IMR-90 (cell line): ENCODE results near the gene ETV7.

ENCODE experiments used
- BHLHE40 ChIP-seq: fragments of 150-350 bp; IDR thresholded peaks from 2 replicates; pipeline ENCODE4 v1.6.1; 2016; ENCODE audit warnings: mild to moderate bottlenecking, low read depth, low read length
- CTCF ChIP-seq: conservative IDR thresholded peaks from 2 replicates; pipeline ENCODE4 v1.5.1; 2012; ENCODE audit warnings: mild to moderate bottlenecking, low read depth, low read length, improper control_type of control experiment
- ELK1 ChIP-seq: fragments of 150-350 bp; IDR thresholded peaks from 2 replicates; pipeline ENCODE4 v1.6.1; 2016; ENCODE audit warnings: low read depth, mild to moderate bottlenecking, low read length, moderate library complexity, borderline replicate concordance
- FOS ChIP-seq: fragments of 150-350 bp; IDR thresholded peaks from 2 replicates; pipeline ENCODE4 v1.6.1; 2016; ENCODE audit warnings: low read depth, low read length
- MAFK ChIP-seq: IDR thresholded peaks from 2 replicates; pipeline ENCODE4 v1.6.1; 2012; ENCODE audit warnings: low read depth, low read length, improper control_type of control experiment
- MXI1 ChIP-seq: IDR thresholded peaks from 2 replicates; pipeline ENCODE4 v1.6.1; 2012; ENCODE audit warnings: low read depth, mild to moderate bottlenecking, low read length, moderate library complexity, borderline replicate concordance
- POLR2A ChIP-seq: IDR thresholded peaks from 2 replicates; pipeline ENCODE4 v1.6.1; 2012; ENCODE audit warnings: mild to moderate bottlenecking, low read depth, low read length
- RAD21 ChIP-seq: IDR thresholded peaks from 2 replicates; pipeline ENCODE4 v1.6.1; 2012; ENCODE audit warnings: low read length, improper control_type of control experiment
- RCOR1 ChIP-seq: IDR thresholded peaks from 2 replicates; pipeline ENCODE4 v1.6.1; 2012; ENCODE audit warnings: mild to moderate bottlenecking, low read length, improper control_type of control experiment; ENCODE audit not compliant: insufficient replicate concordance
- RFX5 ChIP-seq: IDR thresholded peaks from 2 replicates; pipeline ENCODE4 v1.8.0; 2012; ENCODE audit warnings: low read depth, mild to moderate bottlenecking, low read length, moderate library complexity
- SMC3 ChIP-seq: fragments of 150-350 bp; IDR thresholded peaks from 2 replicates; pipeline ENCODE4 v1.6.1; 2016; ENCODE audit warnings: low read depth, mild to moderate bottlenecking, antibody characterized with exemption, low read length, moderate library complexity
- USF2 ChIP-seq: fragments of 150-350 bp; IDR thresholded peaks from 2 replicates; pipeline ENCODE4 v1.6.1; 2017; ENCODE audit warnings: mild to moderate bottlenecking, antibody characterized with exemption, low read length, low read depth

- no peak for TF ChIP-seq CTCF
- no peak for TF ChIP-seq SMC3
- no peak for TF ChIP-seq POLR2A
- no peak for TF ChIP-seq FOS
- TF ChIP-seq RCOR1, result no peak
- TF ChIP-seq USF2, result peak; percentile 41; the same call in 1 of the 2 replicates
- no peak for TF ChIP-seq RAD21
- no peak for TF ChIP-seq MXI1
- TF ChIP-seq ELK1, result no peak
- no peak for TF ChIP-seq MAFK
- no peak for TF ChIP-seq RFX5
- no peak for TF ChIP-seq BHLHE40
Observed at GRCh38 chr6:36358226-36358915, 29.1 kb downstream of the ETV7 start.
